ENCODE results near the gene IL27RA. TPM values are rescaled to one million over a fixed set of nuclear protein-coding genes. Genes with fewer than 3 reads are reported as not detected.

The IL27RA gene
- total RNA-seq, 1 experiment from 2014 or later = 14.2 TPM

- TF ChIP-seq EZH2phosphoT487 (IDR thresholded peaks at IDR 0.05; ENCODE audit: borderline replicate concordance, low read length) (no peak), CTCF (conservative IDR thresholded peaks at IDR 0.05; ENCODE audit: low read depth, low read length) (no peak), EZH2 (IDR thresholded peaks at IDR 0.05; ENCODE audit: low read length, unreplicated experiment) (no peak)
- DNase-seq (peak; percentile 11), ATAC-seq (peak; percentile 33)
- ChIA-PET POLR2A (ENCODE audit: unreplicated experiment) (no interaction called here), CTCF (interaction anchor here (0.6 kb wide), 1 partner anchor 43 kb away, joined by 8 read pairs; the partner anchor contains the start of gene DCAF15)
- Histone ChIP-seq H3K27ac (ENCODE audit: low read length) (no peak overlapping the region), H3K4me3 (ENCODE audit: low read length) (no peak overlapping the region), H3F3A (ENCODE audit: low read length, unreplicated experiment) (no peaks in the 10 kb centered on the region), H4K20me1 (ENCODE audit: low read length) (no peaks in the 10 kb centered on the region), H3K9me2 (replicated peaks; ENCODE audit: low read length) (no peaks in the 10 kb centered on the region), H3K9ac (ENCODE audit: low read length) (no peak overlapping the region), H3K4me1 (ENCODE audit: insufficient read depth, low read length) (no peaks in the 10 kb centered on the region), H3K27me3 (ENCODE audit: low read length) (no peaks in the 10 kb centered on the region), H2AFZ (ENCODE audit: low read length) (no peak overlapping the region), H3K4me2 (ENCODE audit: low read length) (no peak overlapping the region), H3K79me2 (ENCODE audit: low read length) (peaks cover 2% of the 10 kb centered on the region; the same call in 1 of the 2 replicates), H3K9me3 (ENCODE audit: low read length) (peaks cover 6% of the 10 kb centered on the region; the same call in 1 of the 2 replicates), H3K36me3 (ENCODE audit: low read depth, low read length) (peaks cover 21% of the 10 kb centered on the region)
- BruUV-seq (replicated peaks) = no TSS peak
- intact Hi-C loops (cut with micrococcal nuclease) = no loop called here
Measured at GRCh38 chr19:13995017-13995728, 36.4 kb upstream of the IL27RA start.

GRCh38 chr19:13995878-13996765 is 35.4 kb upstream of the IL27RA start:
- intact Hi-C loops (cut with micrococcal nuclease) = no loop called here
- H4K20me1 ChIP-seq (ENCODE audit: low read length) = no peaks in the 10 kb centered on the region
- no peak overlapping the region for H3K9ac ChIP-seq (ENCODE audit: low read length)
- no peaks in the 10 kb centered on the region for H3K9me2 ChIP-seq (replicated peaks; ENCODE audit: low read length)
- BruUV-seq (replicated peaks) = no TSS peak
- ATAC-seq = no peak
- no peak for TF ChIP-seq EZH2phosphoT487 (IDR thresholded peaks at IDR 0.05; ENCODE audit: borderline replicate concordance, low read length)
- no peak for TF ChIP-seq EZH2 (IDR thresholded peaks at IDR 0.05; ENCODE audit: low read length, unreplicated experiment)
- TF ChIP-seq CTCF (conservative IDR thresholded peaks at IDR 0.05; ENCODE audit: low read depth, low read length) = no peak
- no peak for DNase-seq
- H3K9me3 ChIP-seq (ENCODE audit: low read length) = peaks cover 6% of the 10 kb centered on the region; the same call in 1 of the 2 replicates
- H3K27ac ChIP-seq (ENCODE audit: low read length) = no peak overlapping the region
- no peak overlapping the region for H3K4me3 ChIP-seq (ENCODE audit: low read length)
- H2AFZ ChIP-seq (ENCODE audit: low read length) = no peak overlapping the region
- H3K4me1 ChIP-seq (ENCODE audit: insufficient read depth, low read length) = no peaks in the 10 kb centered on the region
- no peaks in the 10 kb centered on the region for H3F3A ChIP-seq (ENCODE audit: low read length, unreplicated experiment)
- ChIA-PET POLR2A (ENCODE audit: unreplicated experiment) (interaction anchor here (0.6 kb wide), 1 partner anchor 121 kb away, joined by 3 read pairs; no protein-coding TSS in a partner anchor), CTCF (interaction anchor here (0.6 kb wide), 2 partner anchors 44 to 331 kb away, joined by 8 to 15 read pairs; partner anchors contain the start of gene DCAF15)
- no peaks in the 10 kb centered on the region for H3K27me3 ChIP-seq (ENCODE audit: low read length)
- peaks cover 21% of the 10 kb centered on the region for H3K36me3 ChIP-seq (ENCODE audit: low read depth, low read length)
- no peak overlapping the region for H3K4me2 ChIP-seq (ENCODE audit: low read length)
- peaks cover 9% of the 10 kb centered on the region for H3K79me2 ChIP-seq (ENCODE audit: low read length)
